ENCODE data around the gene HOXA5. TPM values are rescaled to one million over a fixed set of nuclear protein-coding genes. Genes with fewer than 3 reads are reported as not detected.
A peak's percentile ranks its signal among the peaks of the same experiment; 100 is the strongest.

Gene HOXA5
- total and polyA plus RNA-seq, 2 of the 8 experiments (the other 6 are each of a cell fraction or from before 2014, with no cell fraction given): not detected

DNA sequence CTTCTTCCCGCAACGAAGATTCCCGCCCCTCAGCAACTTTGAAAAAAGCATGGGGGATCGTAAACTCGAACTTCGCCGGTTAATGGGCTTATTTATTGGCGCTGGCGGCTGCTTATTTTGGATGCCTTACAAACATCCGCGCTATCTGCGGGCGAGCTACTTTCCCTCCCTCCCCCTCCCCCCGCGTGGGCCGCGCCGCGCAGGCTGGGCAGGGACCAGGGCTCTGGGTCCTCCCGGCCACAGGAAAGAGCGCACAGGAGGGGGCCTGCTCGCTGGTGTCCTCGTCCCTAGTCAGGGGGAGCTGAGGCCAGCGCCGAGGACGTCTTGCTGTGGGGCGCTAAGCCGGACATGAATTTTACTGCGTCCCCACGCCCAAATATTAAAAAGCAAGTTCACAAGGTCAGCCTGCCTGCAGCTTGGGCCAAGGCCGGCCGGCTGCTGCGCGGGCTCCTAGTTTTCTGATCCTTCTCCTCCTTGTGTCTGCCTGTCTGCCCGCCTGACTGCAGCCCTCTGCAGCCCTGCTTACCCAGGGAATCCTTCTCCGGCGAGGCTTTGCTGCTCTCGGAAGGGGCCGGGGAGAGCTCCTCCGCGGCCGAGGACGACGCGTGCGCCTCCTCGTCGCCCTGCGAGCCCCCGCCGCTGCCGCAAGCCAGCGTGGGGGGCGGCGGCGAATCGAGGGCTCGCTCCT lies 29.5 kb upstream of the HOXA5 start:
- Histone ChIP-seq H3K79me2 (ENCODE audit: control insufficient read depth in 1 of 2, insufficient read depth in 2 of 2, low read length in 2 of 2) (no peaks in the 10 kb centered on the region), H3K4ac (replicated peaks; ENCODE audit: insufficient read length, low read depth, low read length) (no peak overlapping the region), H3K9ac (replicated peaks in 1 of 4; ENCODE audit: extremely low read depth in 1 of 4, low read depth in 3 of 4, low read length in 3 of 4) (no peak overlapping the region), H3K79me1 (ENCODE audit: low read depth, low read length) (no peaks in the 10 kb centered on the region), H3K9me3 (ENCODE audit: insufficient read depth in 2 of 2, low read depth in 1 of 2, low read length in 1 of 2) (no peaks in the 10 kb centered on the region; a peak in 1 of 4 replicates), H3K4me2 (ENCODE audit: insufficient read depth in 1 of 2, low read depth in 2 of 2, low read length in 2 of 2) (peak overlapping the region; percentile 19 to 35; a peak in 3 of 4 replicates), H2BK120ac (replicated peaks; ENCODE audit: low read depth, low read length) (no peak overlapping the region), H3K18ac (ENCODE audit: extremely low read depth, low read length) (no peak overlapping the region; the same call in 1 of the 2 replicates), H2AK5ac (ENCODE audit: low read depth, low read length) (no peak overlapping the region), H2AFZ (ENCODE audit: low read length) (no peak overlapping the region), H4K5ac (ENCODE audit: insufficient read length, low read depth, low read length) (no peak overlapping the region), H4K8ac (ENCODE audit: extremely low read depth, insufficient read depth, low read length) (peak overlapping the region; percentile 62; the same call in 1 of the 2 replicates), H2BK12ac (ENCODE audit: low read depth, low read length) (no peak overlapping the region), H2BK20ac (ENCODE audit: low read length) (no peak overlapping the region), H3K4me1 (replicated peaks in 1 of 4; ENCODE audit: control insufficient read depth in 3 of 4, insufficient read depth in 4 of 4, low read length in 3 of 4) (peaks cover 4 to 11% (median 5%) of the 10 kb centered on the region in 4 experiments; a peak in 5 of 7 replicates), H2BK15ac (ENCODE audit: low read length) (no peak overlapping the region), H3K27ac (ENCODE audit: low read depth, low read length) (no peak overlapping the region), H3K23ac (ENCODE audit: insufficient read length) (no peak overlapping the region), H3K23me2 (ENCODE audit: low read depth, low read length) (no peaks in the 10 kb centered on the region; the same call in 1 of the 2 replicates), H3K36me3 (ENCODE audit: control insufficient read depth in 2 of 4, insufficient read depth in 4 of 4, low read length in 3 of 4) (peaks cover 0 to 18% (median 0%) of the 10 kb centered on the region in 4 experiments; a peak in 1 of 8 replicates), H3K56ac (replicated peaks; ENCODE audit: insufficient read length, low read depth, low read length) (no peak overlapping the region), H3K27me3 (replicated peaks in 1 of 4; ENCODE audit: control insufficient read depth in 3 of 4, extremely low read depth in 1 of 4, insufficient read depth in 3 of 4, low read length in 3 of 4) (peaks cover 95 to 100% (median 100%) of the 10 kb centered on the region in 4 experiments), H2BK5ac (ENCODE audit: low read depth, low read length) (no peak overlapping the region), H3K14ac (ENCODE audit: insufficient read length) (no peak overlapping the region), H3K4me3 (ENCODE audit: extremely low read depth in 1 of 4, insufficient read depth in 2 of 4, low read depth in 3 of 4, low read length in 4 of 4) (peak overlapping the region in 1 of 4 experiments; percentile 36; a peak in 2 of 8 replicates), H4K20me1 (replicated peaks in 1 of 2; ENCODE audit: control insufficient read depth in 1 of 2, insufficient read depth in 2 of 2, low read length in 2 of 2) (peaks cover 40 to 63% of the 10 kb centered on the region in 2 experiments), H4K91ac (replicated peaks; ENCODE audit: insufficient read length, low read length) (no peak overlapping the region)
- ChIA-PET POLR2A (ENCODE audit: partially characterized antibody) (no interaction called here), CTCF (ENCODE audit: partially characterized antibody) (interaction anchor here (0.6 to 5.4 kb wide), 6 partner anchors 10 to 51 kb away, joined by 3 to 20 read pairs (median 4); partner anchors contain the start of gene HOXA5)
- FAIRE-seq: no peak
- DNase-seq (ENCODE audit: low read depth in 1 of 2, low spot score in 2 of 2): peak in 1 of 2 experiments; percentile 61
- WGBS, 2 experiments (ENCODE audit: extremely low coverage in 1 of 2, insufficient coverage in 1 of 2, insufficient read length in 1 of 2, insufficient replicate concordance in 2 of 2, low coverage in 1 of 2, low lambda C conversion rate in 2 of 2, missing lambda C conversion rate in 1 of 2): 3% methylated on average over 56 of the region's 58 CpGs; no CpG with 5 or more reads in 1 of the 2 experiments
- TF ChIP-seq, protein P1, sequence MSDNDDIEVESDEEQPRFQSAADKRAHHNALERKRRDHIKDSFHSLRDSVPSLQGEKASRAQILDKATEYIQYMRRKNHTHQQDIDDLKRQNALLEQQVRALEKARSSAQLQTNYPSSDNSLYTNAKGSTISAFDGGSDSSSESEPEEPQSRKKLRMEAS (IDR thresholded peaks at IDR 0.05): no peak
- peak; percentile 56 for TF ChIP-seq CTBP2 (IDR thresholded peaks at IDR 0.05; ENCODE audit: borderline replicate concordance, insufficient read depth, insufficient read length, low read length)
- TF ChIP-seq HDAC6 (IDR thresholded peaks at IDR 0.05; ENCODE audit: low read depth, low read length): no peak
- TF ChIP-seq RBBP5 (IDR thresholded peaks at IDR 0.05; ENCODE audit: borderline replicate concordance, low read depth, low read length): no peak
- TF ChIP-seq SIX5 (IDR thresholded peaks at IDR 0.05; ENCODE audit: low read depth, low read length): no peak
- TF ChIP-seq, protein P2, sequence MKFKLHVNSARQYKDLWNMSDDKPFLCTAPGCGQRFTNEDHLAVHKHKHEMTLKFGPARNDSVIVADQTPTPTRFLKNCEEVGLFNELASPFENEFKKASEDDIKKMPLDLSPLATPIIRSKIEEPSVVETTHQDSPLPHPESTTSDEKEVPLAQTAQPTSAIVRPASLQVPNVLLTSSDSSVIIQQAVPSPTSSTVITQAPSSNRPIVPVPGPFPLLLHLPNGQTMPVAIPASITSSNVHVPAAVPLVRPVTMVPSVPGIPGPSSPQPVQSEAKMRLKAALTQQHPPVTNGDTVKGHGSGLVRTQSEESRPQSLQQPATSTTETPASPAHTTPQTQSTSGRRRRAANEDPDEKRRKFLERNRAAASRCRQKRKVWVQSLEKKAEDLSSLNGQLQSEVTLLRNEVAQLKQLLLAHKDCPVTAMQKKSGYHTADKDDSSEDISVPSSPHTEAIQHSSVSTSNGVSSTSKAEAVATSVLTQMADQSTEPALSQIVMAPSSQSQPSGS (IDR thresholded peaks at IDR 0.05; ENCODE audit: low read length): no peak
- TF ChIP-seq SIN3A (conservative IDR thresholded peaks at IDR 0.05 in 1 of 2, IDR thresholded peaks at IDR 0.05 in 1 of 2; ENCODE audit: low read depth in 1 of 2, low read length in 2 of 2): no peak
- TF ChIP-seq NRF1 (IDR thresholded peaks at IDR 0.05; ENCODE audit: low read depth, low read length): no peak
- no peak for TF ChIP-seq BRCA1 (IDR thresholded peaks at IDR 0.05; ENCODE audit: low read depth, low read length)
- no peak for TF ChIP-seq TEAD4 (IDR thresholded peaks at IDR 0.05; ENCODE audit: low read depth, low read length)
